ENCODE results near the gene BRD3OS.

The BRD3OS gene

DNA sequence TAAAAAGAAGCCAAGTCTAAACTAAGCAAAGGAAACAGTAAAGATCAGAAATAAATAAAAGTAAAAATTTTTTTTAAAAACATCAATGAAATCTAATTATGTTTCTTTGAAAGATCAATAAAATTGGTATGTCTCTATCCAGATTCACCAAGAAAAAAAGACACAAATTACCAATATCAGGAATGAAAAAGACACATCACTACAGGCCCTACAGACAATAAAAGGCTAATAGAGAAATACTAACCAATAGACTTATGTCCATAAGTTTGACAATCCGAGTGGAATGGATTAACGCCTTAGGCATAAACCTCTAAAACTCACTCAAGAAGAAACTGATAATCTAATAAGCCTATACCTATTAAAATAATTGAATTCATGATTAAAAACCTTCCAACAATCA lies 12.4 kb downstream of the BRD3OS start:
- TF ChIP-seq, protein P1, sequence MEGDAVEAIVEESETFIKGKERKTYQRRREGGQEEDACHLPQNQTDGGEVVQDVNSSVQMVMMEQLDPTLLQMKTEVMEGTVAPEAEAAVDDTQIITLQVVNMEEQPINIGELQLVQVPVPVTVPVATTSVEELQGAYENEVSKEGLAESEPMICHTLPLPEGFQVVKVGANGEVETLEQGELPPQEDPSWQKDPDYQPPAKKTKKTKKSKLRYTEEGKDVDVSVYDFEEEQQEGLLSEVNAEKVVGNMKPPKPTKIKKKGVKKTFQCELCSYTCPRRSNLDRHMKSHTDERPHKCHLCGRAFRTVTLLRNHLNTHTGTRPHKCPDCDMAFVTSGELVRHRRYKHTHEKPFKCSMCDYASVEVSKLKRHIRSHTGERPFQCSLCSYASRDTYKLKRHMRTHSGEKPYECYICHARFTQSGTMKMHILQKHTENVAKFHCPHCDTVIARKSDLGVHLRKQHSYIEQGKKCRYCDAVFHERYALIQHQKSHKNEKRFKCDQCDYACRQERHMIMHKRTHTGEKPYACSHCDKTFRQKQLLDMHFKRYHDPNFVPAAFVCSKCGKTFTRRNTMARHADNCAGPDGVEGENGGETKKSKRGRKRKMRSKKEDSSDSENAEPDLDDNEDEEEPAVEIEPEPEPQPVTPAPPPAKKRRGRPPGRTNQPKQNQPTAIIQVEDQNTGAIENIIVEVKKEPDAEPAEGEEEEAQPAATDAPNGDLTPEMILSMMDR (IDR thresholded peaks at IDR 0.05; ENCODE audit: borderline replicate concordance, extremely low read depth, low read length, poor library complexity, severe bottlenecking), result no peak
- no peak for TF ChIP-seq EZH2 (IDR thresholded peaks at IDR 0.05; ENCODE audit: borderline replicate concordance, low read depth, low read length, severe bottlenecking)
- H3K27me3 ChIP-seq (ENCODE audit: insufficient read depth, low read length, poor library complexity), result no peaks in the 10 kb centered on the region
- H3K4me2 ChIP-seq (ENCODE audit: insufficient read depth, low read length), result no peak overlapping the region
- H3K9me3 ChIP-seq (ENCODE audit: insufficient read depth, low read length, severe bottlenecking), result no peaks in the 10 kb centered on the region
- ATAC-seq (ENCODE audit: insufficient read depth, low read depth) (no peak), DNase-seq (no peak)
- no peak overlapping the region for H3K27ac ChIP-seq (ENCODE audit: low read length)
- no peaks in the 10 kb centered on the region for H3K79me2 ChIP-seq (ENCODE audit: insufficient read depth, low read length)
- H3K4me1 ChIP-seq (ENCODE audit: insufficient read depth, low read length), result no peaks in the 10 kb centered on the region
- no peak overlapping the region for H3K9ac ChIP-seq (ENCODE audit: low read depth, low read length)
- no peak overlapping the region for H2AFZ ChIP-seq (ENCODE audit: low read depth, low read length)
- H3K4me3 ChIP-seq (ENCODE audit: low read depth in 1 of 2, low read length in 2 of 2), result no peak overlapping the region
- H4K20me1 ChIP-seq (ENCODE audit: insufficient read depth, low read length), result peaks cover 8% of the 10 kb centered on the region
- peaks cover 82% of the 10 kb centered on the region for H3K36me3 ChIP-seq (ENCODE audit: insufficient read depth, low read length)

DNA sequence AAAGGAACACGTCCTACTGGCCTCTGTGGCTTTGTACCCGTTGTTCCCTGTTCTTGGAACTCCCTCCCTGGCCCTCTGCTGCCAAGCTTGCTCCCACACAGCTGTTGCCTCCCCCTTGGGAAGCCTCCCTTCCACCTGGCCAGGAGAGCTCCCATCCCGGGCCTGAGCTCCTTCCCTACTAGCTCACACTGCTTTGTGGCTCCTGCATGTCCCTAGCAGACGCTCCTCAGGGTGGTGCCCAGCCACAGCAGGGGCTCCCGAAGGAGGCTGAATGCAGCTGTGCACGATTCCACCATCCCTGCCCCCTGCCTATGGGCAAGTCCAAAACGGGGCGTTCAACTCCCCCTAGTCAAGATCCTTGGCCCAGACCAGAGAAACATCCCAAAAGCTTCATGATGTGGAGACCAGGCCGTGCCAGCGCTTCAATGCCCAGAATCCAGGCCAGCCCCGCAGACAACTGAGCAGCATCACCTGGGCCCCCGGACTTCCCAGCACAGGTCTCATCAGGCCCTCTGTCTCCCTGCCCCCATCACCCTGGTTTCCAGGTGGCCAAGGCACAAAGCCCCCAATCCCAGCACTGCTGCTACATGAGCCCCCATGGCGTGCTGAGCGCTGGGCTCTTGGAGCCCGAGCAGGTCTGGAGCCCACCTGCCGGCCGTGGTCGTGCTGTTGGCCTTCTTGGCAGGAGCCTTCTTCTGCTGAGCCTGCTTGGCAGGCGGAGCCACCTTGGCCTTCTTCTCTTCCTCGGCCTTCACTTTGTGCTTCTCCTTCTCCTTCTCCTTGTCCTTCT lies 14.3 kb downstream of the BRD3OS start:
- H2AFZ ChIP-seq (ENCODE audit: low read depth, low read length), result no peak overlapping the region
- H3K4me2 ChIP-seq (ENCODE audit: insufficient read depth, low read length), result no peak overlapping the region
- H3K27ac ChIP-seq (ENCODE audit: low read length), result no peak overlapping the region
- no peaks in the 10 kb centered on the region for H3K4me1 ChIP-seq (ENCODE audit: insufficient read depth, low read length)
- H3K36me3 ChIP-seq (ENCODE audit: insufficient read depth, low read length), result peaks cover 81% of the 10 kb centered on the region
- DNase-seq, result no peak
- peaks cover 4% of the 10 kb centered on the region; the same call in 1 of the 2 replicates for H4K20me1 ChIP-seq (ENCODE audit: insufficient read depth, low read length)
- TF ChIP-seq EZH2 (IDR thresholded peaks at IDR 0.05; ENCODE audit: borderline replicate concordance, low read depth, low read length, severe bottlenecking), result no peak
- TF ChIP-seq, protein P1 (IDR thresholded peaks at IDR 0.05; ENCODE audit: borderline replicate concordance, extremely low read depth, low read length, poor library complexity, severe bottlenecking), result no peak
- no peak overlapping the region for H3K9ac ChIP-seq (ENCODE audit: low read depth, low read length)
- no peak overlapping the region for H3K4me3 ChIP-seq (ENCODE audit: low read depth in 1 of 2, low read length in 2 of 2)
- no peaks in the 10 kb centered on the region for H3K9me3 ChIP-seq (ENCODE audit: insufficient read depth, low read length, severe bottlenecking)
- no peak for ATAC-seq (ENCODE audit: insufficient read depth, low read depth)
- no peaks in the 10 kb centered on the region for H3K27me3 ChIP-seq (ENCODE audit: insufficient read depth, low read length, poor library complexity)
- no peaks in the 10 kb centered on the region for H3K79me2 ChIP-seq (ENCODE audit: insufficient read depth, low read length)

DNA sequence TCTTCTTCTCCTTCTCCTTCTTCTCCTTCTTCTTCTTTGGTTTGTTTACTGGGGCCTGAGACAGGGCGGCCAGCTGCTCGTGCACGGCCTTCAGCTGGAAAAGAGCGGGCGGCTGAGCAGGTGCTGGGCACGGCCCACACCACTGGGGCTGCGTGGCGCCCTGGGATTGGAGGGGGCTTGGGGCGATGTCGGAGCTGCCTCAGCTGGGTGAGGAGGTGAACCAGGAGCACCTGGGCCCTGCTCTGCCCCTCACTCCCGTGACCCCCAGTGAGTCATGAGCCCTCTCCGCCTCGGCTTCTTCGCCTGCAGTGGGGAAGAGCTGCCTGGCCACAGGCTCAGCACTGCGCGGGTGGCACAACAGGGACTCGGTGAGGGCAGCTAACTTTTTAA lies 14.9 kb downstream of the BRD3OS start:
- no peak for TF ChIP-seq EZH2 (IDR thresholded peaks at IDR 0.05; ENCODE audit: borderline replicate concordance, low read depth, low read length, severe bottlenecking)
- TF ChIP-seq, protein P1 (IDR thresholded peaks at IDR 0.05; ENCODE audit: borderline replicate concordance, extremely low read depth, low read length, poor library complexity, severe bottlenecking), result no peak
- H2AFZ ChIP-seq (ENCODE audit: low read depth, low read length), result no peak overlapping the region
- H3K4me1 ChIP-seq (ENCODE audit: insufficient read depth, low read length), result no peaks in the 10 kb centered on the region
- DNase-seq (no peak), ATAC-seq (ENCODE audit: insufficient read depth, low read depth) (no peak)
- no peaks in the 10 kb centered on the region for H3K27me3 ChIP-seq (ENCODE audit: insufficient read depth, low read length, poor library complexity)
- H3K27ac ChIP-seq (ENCODE audit: low read length), result no peak overlapping the region
- peaks cover 81% of the 10 kb centered on the region for H3K36me3 ChIP-seq (ENCODE audit: insufficient read depth, low read length)
- H3K9me3 ChIP-seq (ENCODE audit: insufficient read depth, low read length, severe bottlenecking), result no peaks in the 10 kb centered on the region
- no peak overlapping the region for H3K4me2 ChIP-seq (ENCODE audit: insufficient read depth, low read length)
- H3K79me2 ChIP-seq (ENCODE audit: insufficient read depth, low read length), result no peaks in the 10 kb centered on the region
- H3K9ac ChIP-seq (ENCODE audit: low read depth, low read length), result no peak overlapping the region
- H4K20me1 ChIP-seq (ENCODE audit: insufficient read depth, low read length), result peaks cover 5% of the 10 kb centered on the region; the same call in 1 of the 2 replicates
- H3K4me3 ChIP-seq (ENCODE audit: low read depth in 1 of 2, low read length in 2 of 2), result no peak overlapping the region
